GM21447 (cell line): Measurements from ENCODE around the gene FKBP6.
"Not testable (repeated sequence)": the region's sequence is repeated elsewhere in the genome, so short reads cannot be mapped to it uniquely, and the experiment has no call there.

Source experiments
- ATAC-seq: cut with Tn5 transposase; IDR thresholded peaks from one replicate; pipeline ENCODE4 v1.9.1; 2021; ENCODE audit not compliant: unreplicated experiment

FKBP6 gene

GRCh38 chr7:73354196-73354595, 26.2 kb downstream of the FKBP6 start:
- no peak for ATAC-seq

DNA sequence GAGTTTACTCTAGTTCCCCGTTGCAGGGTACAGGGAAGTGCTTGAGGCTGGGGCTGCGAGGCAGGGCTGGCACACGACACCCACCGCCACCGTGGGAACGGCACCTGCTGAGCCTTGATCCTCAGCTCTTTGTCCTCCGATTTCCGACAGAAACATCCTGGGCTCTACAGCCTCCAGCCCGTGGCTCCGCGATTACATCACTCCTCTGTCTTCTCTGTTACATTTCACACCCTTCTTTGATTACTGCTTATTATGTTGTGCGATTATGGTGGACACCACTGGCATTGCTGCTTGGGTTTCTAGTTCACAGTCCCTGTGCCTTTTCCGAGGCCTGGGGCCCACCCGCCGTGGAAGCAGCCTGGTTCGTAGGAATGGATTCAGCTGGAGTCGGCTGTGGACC, 26.9 kb downstream of the FKBP6 start:
- no peak for ATAC-seq

DNA sequence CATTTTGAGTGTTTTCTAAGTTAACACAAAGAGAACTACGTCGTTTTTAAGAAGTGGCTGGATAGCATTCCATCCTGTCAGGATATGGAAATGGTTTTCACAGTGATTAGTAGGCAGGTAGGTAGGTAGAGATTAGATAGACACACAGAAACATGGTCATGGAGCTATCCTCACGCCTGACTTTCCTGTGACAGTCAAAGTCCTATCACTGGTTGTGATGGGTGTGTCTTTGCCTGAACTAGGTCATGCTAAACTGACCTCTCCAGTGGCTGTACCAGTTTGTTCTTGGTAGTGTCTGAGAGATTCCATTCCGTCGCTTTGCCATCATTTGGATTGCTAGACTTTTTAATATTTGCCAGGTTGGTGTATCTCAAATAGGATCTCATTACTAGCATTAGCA, 28.2 kb downstream of the FKBP6 start:
- no peak for ATAC-seq

DNA sequence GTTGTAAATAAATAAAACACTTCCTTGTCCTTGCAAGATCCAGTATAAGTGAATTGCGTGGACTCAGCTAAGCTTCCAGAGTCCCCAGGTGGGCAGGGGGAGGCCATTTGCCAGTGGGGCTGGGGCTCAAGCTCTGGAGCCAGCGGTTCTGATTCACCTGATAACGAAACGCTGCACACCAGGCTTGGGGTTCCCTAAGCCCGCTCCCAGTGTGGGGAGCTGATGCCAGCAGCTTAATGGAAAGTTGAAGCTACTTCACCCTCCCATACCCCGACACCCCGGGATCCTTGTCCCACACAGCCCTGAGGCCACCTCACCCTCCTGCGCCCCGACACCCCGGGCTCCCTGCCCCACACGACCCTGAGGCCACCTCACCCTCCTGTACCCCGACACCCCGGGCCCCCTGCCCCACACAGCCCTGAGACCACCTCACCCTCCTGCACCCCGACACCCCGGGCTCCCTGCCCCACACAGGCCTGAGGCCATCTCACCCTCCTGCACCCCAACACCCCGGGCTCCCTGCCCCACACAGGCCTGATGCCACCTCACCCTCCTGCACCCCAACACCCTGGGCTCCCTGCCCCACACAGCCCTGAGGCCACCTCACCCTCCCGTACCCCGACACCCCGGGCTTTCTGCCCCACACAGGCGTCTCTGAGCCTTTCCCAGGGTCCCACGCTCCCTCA, 30.8 kb downstream of the FKBP6 start:
- no peak for ATAC-seq

- no peak for ATAC-seq
Measured at GRCh38 chr7:73359306-73359705, 31.3 kb downstream of the FKBP6 start.

DNA sequence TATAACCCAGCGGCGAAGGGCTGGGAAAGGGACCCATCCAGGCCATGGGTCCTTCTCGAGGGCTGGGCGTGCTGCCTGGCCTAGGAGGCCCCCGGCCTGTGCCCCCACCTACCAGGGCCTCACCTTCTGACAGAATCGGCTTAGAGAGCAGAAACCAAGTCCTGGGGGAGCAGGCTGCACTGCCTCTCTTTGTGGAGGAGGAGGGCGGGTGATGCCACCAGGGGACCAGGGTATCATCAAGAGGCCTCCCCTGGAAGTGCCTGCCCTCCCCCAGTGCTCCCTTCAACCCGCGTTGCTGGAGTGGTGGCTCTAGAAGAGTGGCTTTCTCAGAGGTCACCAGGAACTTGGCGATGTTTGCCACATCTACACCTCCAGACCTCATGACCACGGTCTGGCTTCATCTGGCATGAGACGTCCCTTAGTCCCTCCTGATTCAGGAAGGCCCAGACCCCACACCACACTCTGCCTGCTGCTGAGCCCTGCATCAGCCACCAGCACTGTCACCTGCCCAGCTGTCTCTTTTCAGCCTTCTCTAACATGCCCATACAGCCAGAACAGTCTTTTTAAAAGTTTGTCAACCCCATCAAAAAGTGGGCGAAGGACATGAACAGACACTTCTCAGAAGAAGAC, 31.9 kb downstream of the FKBP6 start:
- ATAC-seq: no peak

DNA sequence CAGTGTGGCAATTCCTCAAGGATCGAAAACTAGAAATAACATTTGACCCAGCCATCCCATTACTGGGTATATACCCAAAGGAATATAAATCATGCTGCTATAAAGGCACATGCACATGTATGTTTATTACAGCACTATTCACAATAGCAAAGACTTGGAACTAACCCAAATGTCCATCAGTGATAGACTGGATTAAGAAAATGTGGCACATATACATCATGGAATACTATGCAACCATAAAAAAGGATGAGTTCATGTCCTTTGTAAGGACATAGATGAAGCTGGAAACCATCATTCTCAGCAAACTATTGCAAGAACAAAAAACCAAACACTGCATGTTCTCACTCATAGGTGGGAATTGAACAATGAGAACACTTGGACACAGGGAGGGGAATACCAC, 32.6 kb downstream of the FKBP6 start:
- not testable (repeated sequence) for ATAC-seq

GRCh38 chr7:73363225-73364005, 35.5 kb downstream of the FKBP6 start:
- no peak for ATAC-seq

DNA sequence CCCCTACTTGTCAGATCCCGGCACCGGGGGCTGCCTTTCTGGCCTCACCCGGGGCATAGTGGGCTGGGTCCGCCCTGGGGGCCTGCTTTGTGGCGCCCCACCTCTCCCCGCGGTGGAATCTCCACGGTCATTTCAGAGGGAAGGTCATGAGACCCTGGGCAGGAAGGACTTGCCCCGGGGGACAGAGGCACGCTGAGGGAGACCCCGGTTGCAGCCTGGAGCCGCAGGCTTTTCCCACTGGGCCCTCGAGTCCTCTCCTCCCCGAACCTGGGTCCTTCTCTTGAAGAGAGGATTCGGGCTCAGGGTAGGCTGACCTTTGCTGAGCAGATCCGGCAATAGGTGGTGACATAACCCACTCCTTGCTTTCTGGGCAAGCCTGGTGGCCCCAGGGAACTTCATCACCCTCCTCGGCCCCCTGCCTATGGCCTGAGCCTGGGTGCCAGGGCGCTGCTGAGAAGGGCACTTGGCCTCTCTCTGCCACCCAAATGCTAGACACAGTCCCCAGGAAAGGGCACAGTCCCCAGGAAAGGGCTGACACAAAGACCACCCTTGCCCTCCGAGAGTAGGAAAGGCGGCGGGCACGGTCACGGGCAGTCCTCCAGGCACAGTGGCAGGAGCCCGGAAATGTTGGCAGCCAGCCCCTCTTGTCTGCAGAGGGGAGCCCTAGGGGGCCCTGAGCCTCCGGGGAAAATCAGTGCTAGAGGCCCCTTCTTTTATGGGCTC, 36.2 kb downstream of the FKBP6 start:
- ATAC-seq: no peak

DNA sequence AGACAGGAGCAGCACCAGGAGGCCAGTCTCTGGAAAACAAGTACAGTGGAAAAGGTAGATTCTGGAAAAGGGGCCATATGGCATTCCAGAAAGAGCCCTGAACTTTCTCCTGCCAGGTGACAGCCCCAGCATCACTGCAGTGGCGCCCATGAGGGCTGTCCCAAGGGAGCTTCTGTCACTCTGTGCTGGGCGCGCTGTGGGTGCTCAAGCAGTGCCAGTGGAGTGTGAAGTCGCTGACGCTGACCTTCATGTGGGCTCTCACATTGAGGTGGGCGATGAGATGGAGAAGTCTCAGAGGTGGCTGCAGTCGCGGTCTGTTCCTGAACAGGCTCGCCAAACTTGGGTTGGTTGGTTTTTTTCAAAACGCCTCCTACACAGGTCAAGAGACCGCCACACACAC, 38.2 kb downstream of the FKBP6 start:
- no peak for ATAC-seq

- ATAC-seq: no peak
Measured at GRCh38 chr7:73366990-73367389, 39.0 kb downstream of the FKBP6 start.

DNA sequence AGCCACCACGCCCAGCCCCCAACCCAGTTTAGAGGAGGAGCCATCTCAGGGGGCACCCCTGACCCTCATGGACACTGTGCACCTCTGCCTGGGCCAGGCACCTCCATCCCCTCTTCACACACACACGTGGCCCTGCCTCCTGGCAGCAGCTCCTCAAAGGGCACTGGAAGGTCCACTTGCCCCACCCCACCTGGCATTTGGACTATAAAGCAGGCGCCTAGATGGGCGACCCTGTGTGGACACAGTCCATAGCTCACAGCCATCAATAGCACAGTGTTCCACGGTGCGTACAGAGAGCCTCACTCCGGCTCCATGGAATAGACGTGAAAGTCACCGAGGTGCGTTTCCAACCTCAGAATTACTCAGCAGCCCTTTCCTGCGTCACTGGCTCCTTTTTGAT, 41.0 kb downstream of the FKBP6 start:
- no peak for ATAC-seq

- no peak for ATAC-seq
Measured at GRCh38 chr7:73369622-73370021, 41.7 kb downstream of the FKBP6 start.

DNA sequence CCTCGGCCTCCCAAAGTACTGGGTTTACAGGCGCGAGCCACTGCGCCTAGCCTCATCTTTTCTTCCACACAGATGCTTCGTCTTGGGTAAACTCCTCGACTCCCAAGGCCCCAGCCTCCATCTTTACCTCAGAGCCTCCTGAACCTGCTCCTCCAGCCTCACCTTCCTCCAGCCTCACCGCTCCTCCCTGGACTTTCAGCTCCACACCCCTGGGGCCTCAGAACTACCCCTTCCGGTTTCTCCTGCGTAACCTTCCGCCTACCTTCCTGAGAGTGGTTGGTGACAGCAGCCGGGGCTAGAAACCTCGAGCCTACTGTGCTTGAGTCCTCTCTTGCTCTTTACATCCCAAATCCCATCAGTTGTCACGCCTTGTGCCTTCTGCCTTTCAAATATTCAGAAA, 45.8 kb downstream of the FKBP6 start:
- no peak for ATAC-seq

- ATAC-seq: not testable (repeated sequence)
Measured at GRCh38 chr7:73376262-73376661, 48.3 kb downstream of the FKBP6 start.

DNA sequence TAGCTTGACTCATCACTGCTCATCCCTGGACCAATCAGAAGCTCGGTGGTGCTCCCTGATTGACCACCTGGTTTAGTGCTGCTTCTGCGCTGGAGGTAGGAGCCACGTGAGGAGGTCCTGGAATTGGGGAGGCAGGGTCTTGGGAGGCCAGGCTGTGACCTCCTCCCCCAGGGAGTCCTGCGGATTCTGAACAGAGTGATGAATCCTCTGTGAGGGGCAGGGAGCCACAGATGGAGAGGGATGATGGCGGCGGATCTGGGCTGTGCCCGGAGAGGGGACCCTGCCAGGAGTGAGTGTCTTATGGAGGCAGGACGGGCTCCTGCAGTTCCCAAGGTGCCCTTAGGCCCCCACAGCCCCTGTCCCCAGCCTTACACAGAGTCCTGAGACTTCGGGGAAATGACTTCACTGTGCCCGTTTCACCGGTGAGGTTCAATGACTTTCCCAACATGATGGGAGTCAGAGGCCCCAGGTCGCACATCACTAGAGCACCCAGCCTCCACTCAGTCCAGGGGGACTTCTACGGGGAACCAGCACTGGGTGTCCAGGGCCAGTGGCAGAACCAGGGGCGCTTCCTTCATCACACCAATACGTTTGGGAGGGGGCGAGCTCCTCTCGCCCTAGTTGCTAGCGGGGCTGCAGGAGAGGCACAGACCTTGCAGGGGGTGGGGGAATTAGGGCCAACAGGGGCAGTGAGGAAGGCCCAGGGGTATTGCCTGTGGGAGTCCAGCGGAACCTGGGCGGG, 48.9 kb downstream of the FKBP6 start:
- no peak for ATAC-seq

DNA sequence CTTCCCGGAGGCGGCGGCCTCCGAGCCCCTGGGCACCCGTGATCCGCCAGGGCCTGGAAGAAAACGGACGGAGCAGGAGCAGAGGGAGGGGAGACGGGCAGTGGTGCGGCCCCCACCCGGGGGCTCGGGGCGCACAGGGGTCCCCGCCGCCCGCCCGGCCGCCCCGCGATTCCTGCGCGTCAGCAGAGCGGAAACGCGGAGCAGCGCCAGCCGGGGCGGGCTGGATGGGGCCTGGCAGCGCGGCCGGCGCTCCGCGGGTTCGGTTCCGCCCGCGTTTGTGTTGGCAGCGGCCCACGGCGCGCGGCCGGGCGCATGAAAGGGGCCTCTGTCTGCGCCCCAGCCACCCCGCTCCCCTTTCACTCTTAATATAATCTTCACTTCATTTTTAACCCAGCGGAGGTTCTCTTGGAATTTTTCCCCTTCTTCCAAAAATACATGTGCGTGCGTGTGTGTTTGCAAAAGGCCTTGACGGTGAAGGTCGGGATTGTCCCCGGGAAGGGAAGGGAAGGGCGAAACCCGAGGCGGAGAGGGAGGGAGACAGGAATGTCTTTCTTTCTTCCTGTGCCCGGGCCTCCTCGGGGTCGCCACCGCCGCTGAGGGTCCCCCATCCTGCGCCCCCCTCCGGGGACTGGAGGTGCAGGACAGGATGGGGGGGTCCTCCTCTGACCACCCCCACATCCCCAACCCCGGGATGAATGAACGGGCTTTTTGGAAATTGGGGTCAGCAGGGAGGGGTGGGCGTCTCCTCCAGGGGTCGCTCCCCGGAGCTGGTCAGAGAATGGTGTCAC, 49.6 kb downstream of the FKBP6 start:
- ATAC-seq: not testable (repeated sequence)

DNA sequence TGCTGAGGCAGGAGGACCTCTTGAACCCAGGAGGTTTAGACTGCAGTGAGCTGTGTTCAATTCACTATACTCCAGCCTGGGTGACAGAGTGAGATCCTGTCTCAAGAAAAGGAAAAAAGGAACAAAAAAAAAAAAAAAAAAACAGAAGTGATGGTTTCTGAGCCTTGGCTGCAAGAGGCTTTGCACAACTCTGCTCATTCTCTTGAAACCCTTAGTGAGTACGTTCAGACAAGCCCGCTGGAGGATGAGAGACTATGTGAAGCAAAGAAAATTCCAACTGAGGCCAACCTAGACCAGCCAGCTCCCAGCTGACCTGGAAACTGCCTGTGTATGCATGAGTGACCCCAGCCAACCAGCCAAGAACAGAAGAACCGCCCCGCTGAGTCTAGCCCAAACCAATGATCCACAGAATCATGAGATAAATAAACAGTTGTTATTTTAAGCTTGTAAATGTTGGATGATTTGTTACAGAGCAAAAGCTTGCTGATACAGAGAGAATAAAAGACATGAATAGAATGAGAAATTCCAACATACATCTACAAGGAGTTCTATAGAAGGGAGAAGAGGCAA, 55.1 kb downstream of the FKBP6 start:
- no peak for ATAC-seq

- ATAC-seq: no peak
Measured at GRCh38 chr7:73387221-73387828, 59.4 kb downstream of the FKBP6 start.
